Measurements from ENCODE around the gene PTGER1. TPM values are rescaled to one million over a fixed set of nuclear protein-coding genes. Genes with fewer than 3 reads are reported as not detected.

Gene PTGER1
- total and polyA plus RNA-seq, 10 of the 15 experiments (the other 5 are each of a cell fraction or from before 2014, with no cell fraction given) = not detected

- no peak overlapping the region for H3K9ac ChIP-seq (ENCODE audit: control insufficient read depth, insufficient read depth, low read length)
- CTCF ChIA-PET = no interaction called here
- DNase-seq (ENCODE audit: low read depth, low spot score) = no peak
- peaks cover 10% of the 10 kb centered on the region for H3K79me2 ChIP-seq (ENCODE audit: control insufficient read depth, insufficient read depth, low read length)
- TF ChIP-seq NKRF (conservative IDR thresholded peaks at IDR 0.05) = no peak
- TF ChIP-seq ATF3 (IDR thresholded peaks at IDR 0.05; ENCODE audit: borderline replicate concordance, extremely low read depth, low read depth, low read length) = no peak
- no peak for TF ChIP-seq ATF2 (IDR thresholded peaks at IDR 0.05; ENCODE audit: low read length)
- no peak for TF ChIP-seq SMAD5 (IDR thresholded peaks at IDR 0.05; ENCODE audit: low read depth)
- no peak overlapping the region for H3K27ac ChIP-seq (ENCODE audit: control insufficient read depth, insufficient read depth)
- RAD21 ChIA-PET (ENCODE audit: unreplicated experiment) = no interaction called here
- no peak overlapping the region for H2AFZ ChIP-seq (ENCODE audit: control insufficient read depth, low read depth, low read length)
- FAIRE-seq = no peak
- in situ Hi-C loops (cut with MboI) = no loop called here
- H3K4me3 ChIP-seq = no peak overlapping the region
- H3K4me2 ChIP-seq (ENCODE audit: control insufficient read depth, insufficient read depth) = no peak overlapping the region
- H3K27me3 ChIP-seq (replicated peaks in 1 of 2; ENCODE audit: control insufficient read depth in 2 of 2, insufficient read depth in 2 of 2, low read length in 1 of 2) = no peaks in the 10 kb centered on the region
- H3K9me3 ChIP-seq (replicated peaks; ENCODE audit: control insufficient read depth, insufficient read depth, low read length) = no peaks in the 10 kb centered on the region
- POLR2A ChIA-PET = interaction anchor here (0.7 kb wide), 1 partner anchor 649 kb away, joined by 3 read pairs; no protein-coding TSS in a partner anchor
- no peaks in the 10 kb centered on the region; the same call in 1 of the 2 replicates for H4K20me1 ChIP-seq (ENCODE audit: control insufficient read depth, insufficient read depth)
- ATAC-seq = no peak
- WGBS (ENCODE audit: insufficient coverage, insufficient replicate concordance, low lambda C conversion rate, missing lambda C conversion rate) = 81% methylated on average over 4 of the region's 4 CpGs
- H3K36me3 ChIP-seq (ENCODE audit: control insufficient read depth in 2 of 2, insufficient read depth in 2 of 2, low read length in 1 of 2) = peaks cover 3 to 11% of the 10 kb centered on the region in 2 experiments; a peak in 3 of 4 replicates
- intact Hi-C loops (cut with micrococcal nuclease; ENCODE audit: unreplicated experiment) = no loop called here
- no TSS peak for BruUV-seq (replicated peaks)
- peaks cover 8% of the 10 kb centered on the region for H3K4me1 ChIP-seq (ENCODE audit: control insufficient read depth, insufficient read depth, low read length)
- SMC1A ChIA-PET (ENCODE audit: uncharacterized antibody, unreplicated experiment) = no interaction called here
Observed at GRCh38 chr19:14511229-14511593, 36.1 kb upstream of the PTGER1 start.

Measured in GM12878 (cell line).